Panc1 (cell line): Measurements from ENCODE around the gene TENT5C. TPM values are rescaled to one million over a fixed set of nuclear protein-coding genes. Genes with fewer than 3 reads are reported as not detected.

Experiments
- ATAC-seq: fragments of 200-7000 bp; cut with Tn5 transposase; 2 replicates; pipeline ENCODE4 v1.9.1; 2020; ENCODE audit warnings: mild to moderate bottlenecking, moderate library complexity
- BruUV-seq: library from RNA; stranded (reverse); fragments of 400-500 nt; replicated peaks from 2 replicates; lab custom pipeline; 2021; lab: Mats Ljungman, UMichigan
- CTCF ChIA-PET: fragments of 300-600 bp; sonication (Branson Sonifier 250); formaldehyde crosslinking; loops from one replicate; lab custom pipeline; 2022; ENCODE audit warnings: antibody characterized with exemption; lab: Charles Lee
- POLR2A ChIA-PET: fragments of 300-600 bp; sonication (Branson Sonifier 250); formaldehyde crosslinking; loops from one replicate; lab custom pipeline; 2022; ENCODE audit warnings: antibody characterized with exemption; lab: Charles Lee
- DNase-seq: peaks from one replicate; pipeline ENCODE4 v3.0.0-alpha.2; 2010; ENCODE audit warnings: low read depth, low spot score
- H3K27ac ChIP-seq: 2 replicates; pipeline ENCODE4 v1.5.1; 2011; ENCODE audit warnings: mild to moderate bottlenecking, low read length, inconsistent platforms
- H3K27me3 ChIP-seq: fragments of 200-500 bp; sonication (Bioruptor generic); 2 replicates; pipeline ENCODE4 v1.6.0; 2014; ENCODE audit warnings: low read length, inconsistent platforms; ENCODE audit not compliant: control insufficient read depth, insufficient read depth
- H3K36me3 ChIP-seq: fragments of 200-500 bp; sonication (Bioruptor generic); 2 replicates; pipeline ENCODE4 v1.5.1; 2014; ENCODE audit warnings: inconsistent platforms, mild to moderate bottlenecking, low read length, moderate library complexity; ENCODE audit not compliant: control insufficient read depth, insufficient read depth
- H3K4me1 ChIP-seq: 2 replicates; pipeline ENCODE4 v1.5.1; 2011; ENCODE audit warnings: inconsistent platforms, mild to moderate bottlenecking, low read length, moderate library complexity; ENCODE audit not compliant: control insufficient read depth, insufficient read depth
- H3K4me3 ChIP-seq, 2 experiments: 2 replicates each; pipeline ENCODE4 v1.5.1; 2011 to 2012; ENCODE audit warnings: low read depth in 2 of 2, low read length in 2 of 2, mild to moderate bottlenecking in 2 of 2, inconsistent platforms in 1 of 2, moderate library complexity in 1 of 2
- H3K9me3 ChIP-seq: fragments of 200-500 bp; sonication (Bioruptor generic); 2 replicates; pipeline ENCODE4 v1.5.1; 2014; ENCODE audit warnings: low read depth, mild to moderate bottlenecking, inconsistent platforms, low read length, moderate library complexity; ENCODE audit not compliant: control insufficient read depth, insufficient read depth
- POLR2AphosphoS5 ChIP-seq: IDR thresholded peaks from 2 replicates; pipeline ENCODE4 v1.6.1; 2012; ENCODE audit warnings: mild to moderate bottlenecking, low read depth, low read length, moderate library complexity
- SIN3A ChIP-seq: IDR thresholded peaks from 2 replicates; pipeline ENCODE4 v1.6.1; 2012; ENCODE audit warnings: low read depth, mild to moderate bottlenecking, low read length, moderate library complexity, borderline replicate concordance; ENCODE audit not compliant: insufficient read depth
- TCF7L2 ChIP-seq: IDR thresholded peaks from 2 replicates; pipeline ENCODE4 v1.6.1; 2011; ENCODE audit warnings: mild to moderate bottlenecking, low read depth, low read length, inconsistent platforms
- in situ Hi-C: cut with HindIII; loops from 2 replicates; pipeline ENCODE4 v1.10.0; 2016; ENCODE audit warnings: low sequenced_read_pairs, low pct_unique_long_range_greater_than_20kb
- intact Hi-C: fragments of 100-400 bp; cut with micrococcal nuclease; formaldehyde crosslinking; loops from one replicate; pipeline ENCODE4 v1.10.0; 2022; ENCODE audit not compliant: unreplicated experiment
- total RNA-seq: library from RNA; stranded (reverse); gene quantifications from one replicate; pipeline ENCODE4 v1.2.1, GENCODE V29; 2021; ENCODE audit not compliant: unreplicated experiment
- TF ChIP-seq, protein P1 (sequence below): fragments of 450-650 bp; IDR thresholded peaks from 2 replicates; pipeline ENCODE4 v1.5.1; 2017; ENCODE audit warnings: mild to moderate bottlenecking
- TF ChIP-seq, protein P2 (sequence below), 2 experiments: IDR thresholded peaks; 2 replicates each; pipeline ENCODE4 v1.6.1; 2011 to 2012; ENCODE audit warnings: low read depth in 2 of 2, control low read depth in 1 of 2, low read length in 1 of 2, mild to moderate bottlenecking in 1 of 2, moderate library complexity in 1 of 2; ENCODE audit not compliant: insufficient read depth in 1 of 2

The TENT5C gene
- total RNA-seq, 1 experiment from 2014 or later = 8.9 TPM

DNA sequence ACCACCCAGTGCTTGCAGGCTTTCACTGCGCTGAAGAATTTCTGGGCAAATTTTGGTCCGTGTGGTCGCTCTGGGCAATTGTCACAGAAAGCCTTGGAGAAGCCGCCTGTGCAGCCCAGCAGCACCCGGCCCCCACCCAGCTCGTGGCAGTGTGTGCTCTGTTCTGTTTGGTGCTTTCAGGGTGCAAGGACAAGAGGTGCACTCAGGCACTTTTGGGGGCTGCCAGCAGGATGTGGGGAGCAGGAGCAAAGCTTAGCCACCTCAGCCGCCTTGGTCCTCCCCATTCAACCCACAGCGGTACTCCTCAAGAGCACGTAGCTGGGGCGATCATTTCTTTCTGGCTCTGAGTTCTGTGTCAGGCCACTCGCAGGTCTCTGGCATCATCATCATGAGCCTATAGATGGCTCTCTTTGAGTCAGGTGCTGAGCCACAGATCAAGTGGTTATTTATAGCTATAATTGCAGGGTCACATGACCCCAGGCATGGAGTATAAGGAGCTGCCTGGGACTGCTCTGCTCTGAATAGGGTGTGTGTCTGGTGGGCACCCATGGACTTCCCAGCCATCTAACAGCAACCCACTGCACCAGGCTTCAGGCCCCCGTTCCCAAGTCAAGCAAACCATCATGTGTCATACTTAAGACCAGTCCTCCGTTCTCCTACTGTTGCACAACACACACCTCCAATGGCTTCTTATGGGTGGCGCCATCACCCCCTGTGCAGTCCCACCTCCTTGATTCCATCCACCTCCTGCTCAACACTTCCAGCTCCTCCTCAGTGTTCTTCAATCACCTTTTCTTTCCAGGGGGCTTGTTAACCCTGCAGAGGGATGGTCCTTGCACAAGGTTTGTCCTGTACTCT lies 18.1 kb upstream of the TENT5C start:
- BruUV-seq = no TSS peak
- ATAC-seq = no peak
- no peak for DNase-seq
- in situ Hi-C loops (no loop called here), intact Hi-C loops (no loop called here)
- Histone ChIP-seq H3K4me3 (no peak overlapping the region), H3K4me1 (no peaks in the 10 kb centered on the region), H3K27ac (no peak overlapping the region), H3K9me3 (no peaks in the 10 kb centered on the region), H3K36me3 (no peaks in the 10 kb centered on the region), H3K27me3 (no peaks in the 10 kb centered on the region)
- POLR2A ChIA-PET = no interaction called here
- CTCF ChIA-PET = no interaction called here
- TF ChIP-seq POLR2AphosphoS5 = no peak
- TF ChIP-seq, protein P1, sequence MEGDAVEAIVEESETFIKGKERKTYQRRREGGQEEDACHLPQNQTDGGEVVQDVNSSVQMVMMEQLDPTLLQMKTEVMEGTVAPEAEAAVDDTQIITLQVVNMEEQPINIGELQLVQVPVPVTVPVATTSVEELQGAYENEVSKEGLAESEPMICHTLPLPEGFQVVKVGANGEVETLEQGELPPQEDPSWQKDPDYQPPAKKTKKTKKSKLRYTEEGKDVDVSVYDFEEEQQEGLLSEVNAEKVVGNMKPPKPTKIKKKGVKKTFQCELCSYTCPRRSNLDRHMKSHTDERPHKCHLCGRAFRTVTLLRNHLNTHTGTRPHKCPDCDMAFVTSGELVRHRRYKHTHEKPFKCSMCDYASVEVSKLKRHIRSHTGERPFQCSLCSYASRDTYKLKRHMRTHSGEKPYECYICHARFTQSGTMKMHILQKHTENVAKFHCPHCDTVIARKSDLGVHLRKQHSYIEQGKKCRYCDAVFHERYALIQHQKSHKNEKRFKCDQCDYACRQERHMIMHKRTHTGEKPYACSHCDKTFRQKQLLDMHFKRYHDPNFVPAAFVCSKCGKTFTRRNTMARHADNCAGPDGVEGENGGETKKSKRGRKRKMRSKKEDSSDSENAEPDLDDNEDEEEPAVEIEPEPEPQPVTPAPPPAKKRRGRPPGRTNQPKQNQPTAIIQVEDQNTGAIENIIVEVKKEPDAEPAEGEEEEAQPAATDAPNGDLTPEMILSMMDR = no peak
- no peak for TF ChIP-seq TCF7L2
- TF ChIP-seq, protein P2, sequence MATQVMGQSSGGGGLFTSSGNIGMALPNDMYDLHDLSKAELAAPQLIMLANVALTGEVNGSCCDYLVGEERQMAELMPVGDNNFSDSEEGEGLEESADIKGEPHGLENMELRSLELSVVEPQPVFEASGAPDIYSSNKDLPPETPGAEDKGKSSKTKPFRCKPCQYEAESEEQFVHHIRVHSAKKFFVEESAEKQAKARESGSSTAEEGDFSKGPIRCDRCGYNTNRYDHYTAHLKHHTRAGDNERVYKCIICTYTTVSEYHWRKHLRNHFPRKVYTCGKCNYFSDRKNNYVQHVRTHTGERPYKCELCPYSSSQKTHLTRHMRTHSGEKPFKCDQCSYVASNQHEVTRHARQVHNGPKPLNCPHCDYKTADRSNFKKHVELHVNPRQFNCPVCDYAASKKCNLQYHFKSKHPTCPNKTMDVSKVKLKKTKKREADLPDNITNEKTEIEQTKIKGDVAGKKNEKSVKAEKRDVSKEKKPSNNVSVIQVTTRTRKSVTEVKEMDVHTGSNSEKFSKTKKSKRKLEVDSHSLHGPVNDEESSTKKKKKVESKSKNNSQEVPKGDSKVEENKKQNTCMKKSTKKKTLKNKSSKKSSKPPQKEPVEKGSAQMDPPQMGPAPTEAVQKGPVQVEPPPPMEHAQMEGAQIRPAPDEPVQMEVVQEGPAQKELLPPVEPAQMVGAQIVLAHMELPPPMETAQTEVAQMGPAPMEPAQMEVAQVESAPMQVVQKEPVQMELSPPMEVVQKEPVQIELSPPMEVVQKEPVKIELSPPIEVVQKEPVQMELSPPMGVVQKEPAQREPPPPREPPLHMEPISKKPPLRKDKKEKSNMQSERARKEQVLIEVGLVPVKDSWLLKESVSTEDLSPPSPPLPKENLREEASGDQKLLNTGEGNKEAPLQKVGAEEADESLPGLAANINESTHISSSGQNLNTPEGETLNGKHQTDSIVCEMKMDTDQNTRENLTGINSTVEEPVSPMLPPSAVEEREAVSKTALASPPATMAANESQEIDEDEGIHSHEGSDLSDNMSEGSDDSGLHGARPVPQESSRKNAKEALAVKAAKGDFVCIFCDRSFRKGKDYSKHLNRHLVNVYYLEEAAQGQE (IDR thresholded peaks at IDR 0.05; ENCODE audit: insufficient read depth in 1 of 2, low read depth in 2 of 2, low read length in 1 of 2) = no peak
- no peak for TF ChIP-seq SIN3A

DNA sequence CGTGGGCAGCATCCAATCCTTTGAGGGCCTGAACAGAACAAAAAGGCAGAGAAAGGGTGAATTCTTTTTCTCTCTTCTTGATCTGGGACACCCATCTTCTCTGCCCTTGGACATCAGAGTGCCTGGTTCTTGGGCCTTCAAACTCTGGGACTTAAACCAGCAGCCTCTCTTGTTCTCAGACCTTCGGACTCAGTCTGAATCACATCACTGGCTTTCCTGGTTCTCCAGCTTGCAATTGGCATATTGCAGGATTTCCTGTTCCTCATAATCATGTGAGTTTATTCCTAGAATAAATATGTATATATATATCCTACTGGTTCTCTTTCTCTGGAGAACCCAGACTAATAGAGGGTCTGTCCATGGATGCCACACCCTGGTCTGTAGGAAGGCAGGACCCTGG lies 16.3 kb upstream of the TENT5C start:
- H3K36me3 ChIP-seq = no peaks in the 10 kb centered on the region
- no peaks in the 10 kb centered on the region for H3K9me3 ChIP-seq
- H3K27me3 ChIP-seq = no peaks in the 10 kb centered on the region
- in situ Hi-C loops = no loop called here
- intact Hi-C loops = no loop called here
- no TSS peak for BruUV-seq
- DNase-seq (no peak), ATAC-seq (no peak)
- no peak overlapping the region for H3K27ac ChIP-seq
- H3K4me3 ChIP-seq = no peak overlapping the region
- ChIA-PET CTCF (no interaction called here), POLR2A (no interaction called here)
- no peak for TF ChIP-seq SIN3A
- TF ChIP-seq, protein P2 (IDR thresholded peaks at IDR 0.05; ENCODE audit: insufficient read depth in 1 of 2, low read depth in 2 of 2, low read length in 1 of 2) = no peak
- TF ChIP-seq, protein P1 = no peak
- TF ChIP-seq TCF7L2 = no peak
- no peak for TF ChIP-seq POLR2AphosphoS5
- H3K4me1 ChIP-seq = no peaks in the 10 kb centered on the region
